Hematopoietic multipotent progenitor cell treated with erythropoietin and hydrocortisone succinate and interleukin-3 and kit ligand, for 17 days (in vitro differentiated cells): ENCODE measurements around the gene MRFAP1L1.

Source experiments
- DNase-seq: peaks from one replicate; pipeline ENCODE4 v3.0.0-alpha.2; 2015; ENCODE audit warnings: low spot score

Gene MRFAP1L1

GRCh38 chr4:6660430-6660829, 49.2 kb downstream of the MRFAP1L1 start:
- DNase-seq = no peak

GRCh38 chr4:6659897-6660296, 49.8 kb downstream of the MRFAP1L1 start:
- DNase-seq = no peak

- no peak for DNase-seq
These were observed 51.0 kb downstream of the MRFAP1L1 start for GRCh38 chr4:6658597-6659075.

- DNase-seq = no peak
These were observed 51.5 kb downstream of the MRFAP1L1 start for GRCh38 chr4:6658209-6658595.
